ENCODE measurements around the gene ANO10. TPM values are rescaled to one million over a fixed set of nuclear protein-coding genes. Genes with fewer than 3 reads are reported as not detected.

ANO10 gene
- total RNA-seq, 1 experiment from 2014 or later, result 32.6 TPM

GRCh38 chr3:43584043-43584826 is 37.6 kb downstream of the ANO10 start:
- no peaks in the 10 kb centered on the region for H3K9me2 ChIP-seq (ENCODE audit: insufficient read depth)
- H2AFZ ChIP-seq, result no peak overlapping the region
- H4K20me1 ChIP-seq (ENCODE audit: insufficient read depth), result no peaks in the 10 kb centered on the region
- no peaks in the 10 kb centered on the region for H3K4me1 ChIP-seq (replicated peaks; ENCODE audit: insufficient read depth)
- intact Hi-C loops (cut with micrococcal nuclease; ENCODE audit: unreplicated experiment), result no loop called here
- H3K36me3 ChIP-seq (ENCODE audit: low read depth), result no peaks in the 10 kb centered on the region
- no peaks in the 10 kb centered on the region for H3K9me3 ChIP-seq (ENCODE audit: insufficient read depth, low read depth)
- POLR2A ChIA-PET (ENCODE audit: unreplicated experiment), result no interaction called here
- H3K4me2 ChIP-seq, result no peak overlapping the region
- H3F3A ChIP-seq (ENCODE audit: insufficient read depth, low read depth), result no peaks in the 10 kb centered on the region
- no peaks in the 10 kb centered on the region for H3K79me2 ChIP-seq (ENCODE audit: low read depth)
- CTCF ChIA-PET, result interaction anchor here (0.7 kb wide), 1 partner anchor 300 kb away, joined by 3 read pairs; no protein-coding TSS in a partner anchor
- no peaks in the 10 kb centered on the region for H3K27me3 ChIP-seq (ENCODE audit: insufficient read depth, low read depth)
- no peak overlapping the region for H3K4me3 ChIP-seq
- no TSS peak for BruUV-seq (replicated peaks)
- no peak for TF ChIP-seq EZH2 (IDR thresholded peaks at IDR 0.05; ENCODE audit: low read depth)
- TF ChIP-seq, protein P1, sequence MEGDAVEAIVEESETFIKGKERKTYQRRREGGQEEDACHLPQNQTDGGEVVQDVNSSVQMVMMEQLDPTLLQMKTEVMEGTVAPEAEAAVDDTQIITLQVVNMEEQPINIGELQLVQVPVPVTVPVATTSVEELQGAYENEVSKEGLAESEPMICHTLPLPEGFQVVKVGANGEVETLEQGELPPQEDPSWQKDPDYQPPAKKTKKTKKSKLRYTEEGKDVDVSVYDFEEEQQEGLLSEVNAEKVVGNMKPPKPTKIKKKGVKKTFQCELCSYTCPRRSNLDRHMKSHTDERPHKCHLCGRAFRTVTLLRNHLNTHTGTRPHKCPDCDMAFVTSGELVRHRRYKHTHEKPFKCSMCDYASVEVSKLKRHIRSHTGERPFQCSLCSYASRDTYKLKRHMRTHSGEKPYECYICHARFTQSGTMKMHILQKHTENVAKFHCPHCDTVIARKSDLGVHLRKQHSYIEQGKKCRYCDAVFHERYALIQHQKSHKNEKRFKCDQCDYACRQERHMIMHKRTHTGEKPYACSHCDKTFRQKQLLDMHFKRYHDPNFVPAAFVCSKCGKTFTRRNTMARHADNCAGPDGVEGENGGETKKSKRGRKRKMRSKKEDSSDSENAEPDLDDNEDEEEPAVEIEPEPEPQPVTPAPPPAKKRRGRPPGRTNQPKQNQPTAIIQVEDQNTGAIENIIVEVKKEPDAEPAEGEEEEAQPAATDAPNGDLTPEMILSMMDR (conservative IDR thresholded peaks at IDR 0.05), result no peak
- H3K27ac ChIP-seq, result no peak overlapping the region
- DNase-seq, result no peak

GRCh38 chr3:43583481-43583880 is 38.3 kb downstream of the ANO10 start:
- no peak overlapping the region for H2AFZ ChIP-seq
- no peaks in the 10 kb centered on the region for H3K27me3 ChIP-seq (ENCODE audit: insufficient read depth, low read depth)
- H3K79me2 ChIP-seq (ENCODE audit: low read depth), result no peaks in the 10 kb centered on the region
- no peaks in the 10 kb centered on the region for H3F3A ChIP-seq (ENCODE audit: insufficient read depth, low read depth)
- intact Hi-C loops (cut with micrococcal nuclease; ENCODE audit: unreplicated experiment), result no loop called here
- CTCF ChIA-PET, result interaction anchor here (0.7 kb wide), 1 partner anchor 299 kb away, joined by 3 read pairs; no protein-coding TSS in a partner anchor
- H3K4me2 ChIP-seq, result no peak overlapping the region
- no peaks in the 10 kb centered on the region for H4K20me1 ChIP-seq (ENCODE audit: insufficient read depth)
- no peak overlapping the region for H3K27ac ChIP-seq
- no peak for DNase-seq
- no peak overlapping the region for H3K4me3 ChIP-seq
- no peaks in the 10 kb centered on the region for H3K9me3 ChIP-seq (ENCODE audit: insufficient read depth, low read depth)
- no TSS peak for BruUV-seq (replicated peaks)
- POLR2A ChIA-PET (ENCODE audit: unreplicated experiment), result no interaction called here
- no peaks in the 10 kb centered on the region for H3K9me2 ChIP-seq (ENCODE audit: insufficient read depth)
- no peaks in the 10 kb centered on the region for H3K4me1 ChIP-seq (replicated peaks; ENCODE audit: insufficient read depth)
- no peaks in the 10 kb centered on the region for H3K36me3 ChIP-seq (ENCODE audit: low read depth)
- TF ChIP-seq EZH2 (IDR thresholded peaks at IDR 0.05; ENCODE audit: low read depth), result no peak
- TF ChIP-seq, protein P1 (conservative IDR thresholded peaks at IDR 0.05), result no peak

GRCh38 chr3:43582866-43583265 is 38.9 kb downstream of the ANO10 start:
- H3K36me3 ChIP-seq (ENCODE audit: low read depth), result no peaks in the 10 kb centered on the region
- TF ChIP-seq EZH2 (IDR thresholded peaks at IDR 0.05; ENCODE audit: low read depth), result no peak
- TF ChIP-seq, protein P1 (conservative IDR thresholded peaks at IDR 0.05), result no peak
- H3K79me2 ChIP-seq (ENCODE audit: low read depth), result no peaks in the 10 kb centered on the region
- POLR2A ChIA-PET (ENCODE audit: unreplicated experiment), result interaction anchor here (0.6 kb wide), 1 partner anchor 27 kb away, joined by 9 read pairs; no protein-coding TSS in a partner anchor
- H3K27me3 ChIP-seq (ENCODE audit: insufficient read depth, low read depth), result no peaks in the 10 kb centered on the region
- no peak for DNase-seq
- H2AFZ ChIP-seq, result no peak overlapping the region
- no peaks in the 10 kb centered on the region for H3K9me2 ChIP-seq (ENCODE audit: insufficient read depth)
- no peaks in the 10 kb centered on the region for H3K9me3 ChIP-seq (ENCODE audit: insufficient read depth, low read depth)
- CTCF ChIA-PET, result no interaction called here
- H3F3A ChIP-seq (ENCODE audit: insufficient read depth, low read depth), result no peaks in the 10 kb centered on the region
- no peaks in the 10 kb centered on the region for H4K20me1 ChIP-seq (ENCODE audit: insufficient read depth)
- no peak overlapping the region for H3K4me3 ChIP-seq
- H3K27ac ChIP-seq, result no peak overlapping the region
- H3K4me1 ChIP-seq (replicated peaks; ENCODE audit: insufficient read depth), result no peaks in the 10 kb centered on the region
- no peak overlapping the region for H3K4me2 ChIP-seq
- no TSS peak for BruUV-seq (replicated peaks)
- intact Hi-C loops (cut with micrococcal nuclease; ENCODE audit: unreplicated experiment), result no loop called here

Data from PC-9 (cell line).